Keratinocyte (primary cell): ENCODE results near the gene BHMT. TPM values are rescaled to one million over a fixed set of nuclear protein-coding genes. Genes with fewer than 3 reads are reported as not detected.

Experiments
- DNase-seq: peaks from one replicate; pipeline ENCODE4 v3.0.0-alpha.2; 2011; ENCODE audit warnings: low read depth, missing footprints, low spot score
- FAIRE-seq: peaks from 2 replicates; lab custom pipeline; 2011; peaks lifted over from hg19 to GRCh38; lab: Jason Lieb, UNC
- H2AFZ ChIP-seq: 2 replicates; pipeline ENCODE4 v1.6.0; 2012; ENCODE audit warnings: low read length, control low read depth, inconsistent platforms; ENCODE audit not compliant: control insufficient read depth
- H3K27ac ChIP-seq: 2 replicates; pipeline ENCODE4 v1.5.1; 2011; ENCODE audit warnings: low read length; ENCODE audit not compliant: control insufficient read depth, insufficient read depth
- H3K27me3 ChIP-seq: 3 replicates; pipeline ENCODE4 v1.6.0; 2011; ENCODE audit warnings: low read length; ENCODE audit not compliant: control insufficient read depth, insufficient read depth; ENCODE audit errors: extremely low read depth
- H3K36me3 ChIP-seq, 2 experiments: 2 replicates in 1 of 2; 3 replicates in 1 of 2; pipeline ENCODE4 v1.5.1; 2011; ENCODE audit warnings: low read length in 2 of 2, mild to moderate bottlenecking in 1 of 2; ENCODE audit not compliant: control insufficient read depth in 2 of 2, insufficient read depth in 2 of 2; ENCODE audit errors: extremely low read depth in 1 of 2
- H3K4me1 ChIP-seq: 3 replicates; pipeline ENCODE4 v1.5.1; 2011; ENCODE audit warnings: low read length; ENCODE audit not compliant: control insufficient read depth, insufficient read depth; ENCODE audit errors: extremely low read depth
- H3K4me2 ChIP-seq: 3 replicates; pipeline ENCODE4 v1.6.0; 2011; ENCODE audit warnings: low read depth, low read length; ENCODE audit not compliant: control insufficient read depth, insufficient read depth; ENCODE audit errors: extremely low read depth
- H3K4me3 ChIP-seq, 3 experiments: fragments of 200-600 bp in 1 of 3; sonication (generic) in 1 of 3; 2 replicates in 2 of 3; 3 replicates in 1 of 3; pipeline ENCODE4 v1.5.1; 2011 to 2016; ENCODE audit warnings: low read length in 3 of 3, mild to moderate bottlenecking in 3 of 3, control low read depth in 2 of 3, inconsistent platforms in 1 of 3, low read depth in 1 of 3, mixed read lengths in 1 of 3, mixed run types in 1 of 3, moderate library complexity in 1 of 3; ENCODE audit not compliant: control insufficient read depth in 2 of 3, insufficient read depth in 2 of 3; ENCODE audit errors: extremely low read depth in 1 of 3
- H3K79me2 ChIP-seq: 2 replicates; pipeline ENCODE4 v1.6.0; 2012; ENCODE audit warnings: low read length; ENCODE audit not compliant: control insufficient read depth, insufficient read depth
- H3K9ac ChIP-seq: 3 replicates; pipeline ENCODE4 v1.6.0; 2011; ENCODE audit warnings: low read length; ENCODE audit not compliant: control insufficient read depth, insufficient read depth; ENCODE audit errors: extremely low read depth
- H3K9me1 ChIP-seq: 3 replicates; pipeline ENCODE4 v1.6.0; 2011; ENCODE audit warnings: low read length; ENCODE audit not compliant: control insufficient read depth, insufficient read depth; ENCODE audit errors: extremely low read depth
- H3K9me3 ChIP-seq: 2 replicates; pipeline ENCODE4 v1.5.1; 2012; ENCODE audit warnings: low read depth, low read length; ENCODE audit not compliant: control insufficient read depth
- H4K20me1 ChIP-seq: 3 replicates; pipeline ENCODE4 v1.6.0; 2011; ENCODE audit warnings: low read length; ENCODE audit not compliant: control insufficient read depth, insufficient read depth; ENCODE audit errors: extremely low read depth
- CTCF ChIP-seq, 3 experiments: IDR thresholded peaks in 1 of 3; conservative IDR thresholded peaks in 1 of 3; optimal IDR thresholded peaks in 1 of 3; 2 replicates in 2 of 3; 3 replicates in 1 of 3; pipeline versions ENCODE3 to v1.5.1; 2011; ENCODE audit warnings: low read length in 3 of 3, mild to moderate bottlenecking in 3 of 3, moderate library complexity in 2 of 3, control low read depth in 1 of 3, inconsistent platforms in 1 of 3; ENCODE audit not compliant: insufficient read depth in 2 of 3; ENCODE audit errors: extremely low read depth in 1 of 3
- EZH2 ChIP-seq: IDR thresholded peaks from one replicate; pipeline ENCODE4 v1.6.1; 2012; ENCODE audit warnings: inconsistent platforms, mild to moderate bottlenecking, low read length, moderate library complexity
- dilution Hi-C: fragments of 300-500 bp; cut with MboI; formaldehyde crosslinking; loops from one replicate; pipeline ENCODE4 v1.7.0; 2020; ENCODE audit warnings: low sequenced_read_pairs; ENCODE audit not compliant: extremely low pct_ligation_motif_present
- polyA plus RNA-seq, 5 experiments: library from polyadenylated mRNA; depleted of rRNA in 3 of 5; stranded (reverse) in 3 of 5; stranded (forward) in 1 of 5; unstranded in 1 of 5; fragments of >200 nt; gene quantifications; 1 replicate in 1 of 5; 2 replicates in 3 of 5; 3 replicates in 1 of 5; pipeline versions ENCODE4 v1.2.1 to v1.2.3, GENCODE V29; 2011 to 2012; ENCODE audit warnings: missing spikeins in 2 of 5, low read depth in 1 of 5, low replicate concordance in 1 of 5

BHMT gene
- polyA plus RNA-seq, 1 donor (not counting 4 experiments of a cell fraction or from before 2014, with no cell fraction given), result not detected

GRCh38 chr5:79108086-79108485 is 3.5 kb upstream of the BHMT start:
- dilution Hi-C loops, result no loop called here
- FAIRE-seq (no peak), DNase-seq (no peak)
- Histone ChIP-seq H3K4me1 (no peaks in the 10 kb centered on the region), H3K9ac (no peak overlapping the region), H3K79me2 (no peaks in the 10 kb centered on the region), H3K4me2 (no peak overlapping the region), H4K20me1 (no peaks in the 10 kb centered on the region), H3K4me3 (no peak overlapping the region), H2AFZ (no peak overlapping the region), H3K9me3 (no peaks in the 10 kb centered on the region), H3K27me3 (peaks cover 25% of the 10 kb centered on the region), H3K9me1 (no peaks in the 10 kb centered on the region), H3K27ac (no peak overlapping the region), H3K36me3 (no peaks in the 10 kb centered on the region)
- no peak for TF ChIP-seq EZH2
- TF ChIP-seq CTCF (optimal IDR thresholded peaks at IDR 0.05 in 1 of 3, IDR thresholded peaks at IDR 0.05 in 1 of 3, conservative IDR thresholded peaks at IDR 0.05 in 1 of 3; ENCODE audit: extremely low read depth in 1 of 3, insufficient read depth in 2 of 3, low read length in 3 of 3), result no peak

GRCh38 chr5:79108792-79109191 is 2.8 kb upstream of the BHMT start:
- no peak for DNase-seq
- Histone ChIP-seq H3K4me1 (no peaks in the 10 kb centered on the region), H3K4me2 (no peak overlapping the region), H2AFZ (no peak overlapping the region), H3K27ac (no peak overlapping the region), H4K20me1 (no peaks in the 10 kb centered on the region), H3K79me2 (no peaks in the 10 kb centered on the region), H3K9ac (no peak overlapping the region), H3K36me3 (no peaks in the 10 kb centered on the region), H3K27me3 (peaks cover 32% of the 10 kb centered on the region), H3K9me1 (no peaks in the 10 kb centered on the region), H3K4me3 (no peak overlapping the region), H3K9me3 (no peaks in the 10 kb centered on the region)
- FAIRE-seq, result no peak
- dilution Hi-C loops, result no loop called here
- no peak for TF ChIP-seq CTCF (optimal IDR thresholded peaks at IDR 0.05 in 1 of 3, IDR thresholded peaks at IDR 0.05 in 1 of 3, conservative IDR thresholded peaks at IDR 0.05 in 1 of 3; ENCODE audit: extremely low read depth in 1 of 3, insufficient read depth in 2 of 3, low read length in 3 of 3)
- no peak for TF ChIP-seq EZH2
